K562 (cell line): ENCODE results near the gene MYO16. TPM values are rescaled to one million over a fixed set of nuclear protein-coding genes. Genes with fewer than 3 reads are reported as not detected.

Source experiments
- ARID3B ChIP-seq: fragments of 250-450 bp; sonication (Bioruptor Pico); IDR thresholded peaks from 2 replicates; pipeline ENCODE4 v1.4.0; 2020; ENCODE audit warnings: borderline replicate concordance
- BRCA1 ChIP-seq, 2 experiments: fragments of 450-650 bp in 1 of 2; sonication (generic) in 1 of 2; formaldehyde crosslinking in 1 of 2; IDR thresholded peaks; 2 replicates each; pipeline versions ENCODE4 v1.5.0 to v1.6.1; 2017 to 2020; ENCODE audit warnings: mild to moderate bottlenecking in 1 of 2, missing genetic modification reagents in 1 of 2
- CBFB ChIP-seq: sonication (generic); formaldehyde crosslinking; IDR thresholded peaks from 2 replicates; pipeline ENCODE4 v1.4.0; 2020; ENCODE audit warnings: mild to moderate bottlenecking, missing genetic modification reagents
- CBX3 ChIP-seq, 2 experiments: IDR thresholded peaks; 1 replicate in 1 of 2; 2 replicates in 1 of 2; pipeline ENCODE4 v1.6.1; 2012; ENCODE audit warnings: inconsistent platforms in 2 of 2, low read length in 2 of 2, borderline replicate concordance in 1 of 2, control low read depth in 1 of 2
- ELF2 ChIP-seq: fragments of 250-450 bp; sonication (Bioruptor Pico); IDR thresholded peaks from 2 replicates; pipeline ENCODE4 v1.5.0; 2021; ENCODE audit warnings: mild to moderate bottlenecking
- HNRNPH1 ChIP-seq: fragments of 200-400 bp; formaldehyde crosslinking; optimal IDR thresholded peaks from 2 replicates; pipeline ENCODE3; 2017; ENCODE audit warnings: low read depth, mild to moderate bottlenecking, low read length, moderate library complexity
- IFI16 ChIP-seq: fragments of 250-450 bp; sonication (Bioruptor Pico); IDR thresholded peaks from 2 replicates; pipeline ENCODE4 v2.1.2; 2022; ENCODE audit warnings: mild to moderate bottlenecking, inconsistent platforms
- IRF1 ChIP-seq: sonication (generic); formaldehyde crosslinking; IDR thresholded peaks from 2 replicates; pipeline ENCODE4 v1.8.0; 2022; ENCODE audit warnings: missing genetic modification reagents, mild to moderate bottlenecking, borderline replicate concordance
- JUND ChIP-seq, 2 experiments: IDR thresholded peaks; 2 replicates in 1 of 2; 3 replicates in 1 of 2; pipeline ENCODE4 v1.6.1; 2011; ENCODE audit warnings: borderline replicate concordance in 2 of 2, low read depth in 2 of 2, low read length in 2 of 2, improper control_type of control experiment in 1 of 2, missing biosample characterization in 1 of 2, missing genetic modification characterization in 1 of 2, missing genetic modification reagents in 1 of 2
- LEF1 ChIP-seq: fragments of 450-650 bp; IDR thresholded peaks from 2 replicates; pipeline ENCODE4 v1.6.1; 2016; ENCODE audit warnings: mild to moderate bottlenecking
- NEUROD1 ChIP-seq: fragments of 150-350 bp; IDR thresholded peaks from 2 replicates; pipeline ENCODE4 v1.6.1; 2014; ENCODE audit warnings: borderline replicate concordance, low read length, low read depth; ENCODE audit not compliant: partially characterized antibody
- PPARD ChIP-seq: fragments of 250-450 bp; sonication (Bioruptor Pico); IDR thresholded peaks from 2 replicates; pipeline ENCODE4 v1.8.0; 2022; ENCODE audit warnings: inconsistent platforms, mild to moderate bottlenecking, moderate library complexity
- PRMT5 ChIP-seq: sonication (generic); formaldehyde crosslinking; IDR thresholded peaks from 2 replicates; pipeline ENCODE4 v1.5.0; 2020; ENCODE audit warnings: missing genetic modification reagents
- SAFB ChIP-seq: fragments of 200-400 bp; formaldehyde crosslinking; IDR thresholded peaks from 2 replicates; pipeline ENCODE4 v1.6.1; 2017; ENCODE audit warnings: low read depth, low read length, borderline replicate concordance
- SOX6 ChIP-seq: fragments of 450-650 bp; IDR thresholded peaks from 2 replicates; pipeline ENCODE4 v1.6.1; 2014; ENCODE audit warnings: mild to moderate bottlenecking
- SP2 ChIP-seq: IDR thresholded peaks from 2 replicates; pipeline ENCODE4 v1.6.1; 2011; ENCODE audit warnings: mild to moderate bottlenecking, low read depth, low read length, moderate library complexity; ENCODE audit not compliant: poor library complexity, severe bottlenecking; ENCODE audit errors: extremely low read depth
- SRSF1 ChIP-seq: fragments of 200-400 bp; formaldehyde crosslinking; IDR thresholded peaks from 2 replicates; pipeline ENCODE4 v1.6.1; 2017; ENCODE audit warnings: mild to moderate bottlenecking, low read depth, low read length, moderate library complexity
- TCFL5 ChIP-seq: fragments of 250-450 bp; sonication (Bioruptor Pico); conservative IDR thresholded peaks from 2 replicates; pipeline ENCODE4 v1.6.1; 2021; ENCODE audit warnings: mild to moderate bottlenecking, moderate library complexity, matching md5 sums
- USF1 ChIP-seq: sonication (generic); formaldehyde crosslinking; IDR thresholded peaks from 2 replicates; pipeline ENCODE4 v1.9.0; 2022; ENCODE audit warnings: mild to moderate bottlenecking, missing genetic modification reagents
- XRCC4 ChIP-seq: IDR thresholded peaks from one replicate; pipeline ENCODE4 v1.6.1; 2011; ENCODE audit not compliant: insufficient read depth, insufficient read length; ENCODE audit errors: extremely low read depth
- XRCC5 ChIP-seq: fragments of 200-400 bp; formaldehyde crosslinking; IDR thresholded peaks from 2 replicates; pipeline ENCODE4 v1.6.1; 2017; ENCODE audit warnings: low read depth, mild to moderate bottlenecking, low read length
- ZNF316 ChIP-seq: fragments of 450-650 bp; IDR thresholded peaks from 2 replicates; pipeline ENCODE4 v1.6.1; 2016
- ZNF778 ChIP-seq: fragments of 450-650 bp; formaldehyde crosslinking; IDR thresholded peaks from 2 replicates; pipeline ENCODE4 v1.4.0; 2020; ENCODE audit warnings: mild to moderate bottlenecking, moderate library complexity
- polyA plus RNA-seq, 8 experiments: library from polyadenylated mRNA; depleted of rRNA in 4 of 8; stranded (reverse) in 5 of 8; unstranded in 3 of 8; fragments of >200 nt; fragmentation: Nextera tagmentation in 2 of 8; fragmentation: Illumina TruSeq in 1 of 8; extraction: Ambion mirVana in 2 of 8; extraction: Trizol in 1 of 8; gene quantifications; 2 replicates each; pipeline versions ENCODE4 v1.2.1 to v1.2.3, GENCODE V29; 2011 to 2014; ENCODE audit warnings: inconsistent platforms in 1 of 8, missing spikeins in 1 of 8
- total RNA-seq, 7 experiments: library from RNA; depleted of rRNA in 6 of 7; stranded (reverse); fragments of >200 nt in 6 of 7; fragmentation: Illumina TruSeq in 2 of 7; extraction: Trizol in 2 of 7; gene quantifications; 2 replicates each; pipeline versions ENCODE4 v1.2.1 to v1.2.3, GENCODE V29; 2011 to 2021; ENCODE audit warnings: low replicate concordance in 1 of 7
- TF ChIP-seq, protein P1 (sequence below): fragments of 450-650 bp; conservative IDR thresholded peaks from 2 replicates; pipeline ENCODE4 v1.6.1; 2016; ENCODE audit warnings: missing genetic modification characterization, low read depth, mild to moderate bottlenecking, missing compliant biosample characterization, moderate library complexity
- TF ChIP-seq, protein P2 (sequence below): fragments of 450-650 bp; formaldehyde crosslinking; IDR thresholded peaks from 2 replicates; pipeline ENCODE4 v1.4.0; 2022; ENCODE audit warnings: mild to moderate bottlenecking, moderate library complexity

Gene MYO16
- total and polyA plus RNA-seq, 9 of the 15 experiments (the other 6 are each of a cell fraction or from before 2014, with no cell fraction given) = 4.3 to 45.7 (median 12.1) TPM

DNA sequence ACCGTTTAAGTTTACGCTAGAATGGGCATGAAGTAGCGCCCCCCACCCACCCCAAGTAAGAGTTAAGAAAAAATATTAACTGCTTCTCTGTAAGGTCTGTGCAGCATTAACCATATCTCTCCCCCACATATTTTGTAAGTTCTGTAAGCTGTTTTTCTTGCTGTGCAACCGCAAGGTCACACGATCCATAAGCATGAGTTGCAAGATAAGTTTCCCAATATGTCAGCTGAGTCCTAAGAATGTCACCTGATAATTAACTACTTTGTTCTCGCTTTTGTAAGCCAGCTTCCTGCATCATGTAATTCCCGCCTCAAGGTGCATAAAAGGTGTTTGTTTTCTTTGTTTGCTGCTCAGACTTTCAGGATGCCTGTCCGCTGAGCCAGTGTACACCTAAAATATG, 187.0 kb downstream of the MYO16 start (continued):
- no peak for TF ChIP-seq ARID3B (CRISPR knock-in tag)
- no peak for TF ChIP-seq TCFL5 (CRISPR knock-in tag)
- peak; percentile 73 for TF ChIP-seq USF1 (CRISPR knock-in tag)
- TF ChIP-seq IRF1 (CRISPR knock-in tag) = no peak
- peak; percentile 85 for TF ChIP-seq LEF1
- TF ChIP-seq SP2 = no peak
- TF ChIP-seq XRCC5 = no peak
- TF ChIP-seq ZNF778 (CRISPR knock-in tag) = no peak
- TF ChIP-seq XRCC4 = no peak
- no peak for TF ChIP-seq ELF2
- no peak for TF ChIP-seq CBFB (CRISPR knock-in tag)
- no peak for TF ChIP-seq SRSF1
- TF ChIP-seq PRMT5 (CRISPR knock-in tag) = no peak
- peak; percentile 50; the same call in 1 of the 2 replicates for TF ChIP-seq JUND (IDR thresholded peaks at IDR 0.05; ENCODE audit: borderline replicate concordance, low read depth, low read length)
- TF ChIP-seq JUND (tag; IDR thresholded peaks at IDR 0.05; ENCODE audit: borderline replicate concordance, low read depth, low read length) = no peak
- TF ChIP-seq IFI16 = no peak
- TF ChIP-seq BRCA1 (IDR thresholded peaks at IDR 0.05) = no peak
- no peak for TF ChIP-seq BRCA1 (CRISPR knock-in tag; IDR thresholded peaks at IDR 0.05)
- TF ChIP-seq NEUROD1 = no peak
- TF ChIP-seq, protein P1, sequence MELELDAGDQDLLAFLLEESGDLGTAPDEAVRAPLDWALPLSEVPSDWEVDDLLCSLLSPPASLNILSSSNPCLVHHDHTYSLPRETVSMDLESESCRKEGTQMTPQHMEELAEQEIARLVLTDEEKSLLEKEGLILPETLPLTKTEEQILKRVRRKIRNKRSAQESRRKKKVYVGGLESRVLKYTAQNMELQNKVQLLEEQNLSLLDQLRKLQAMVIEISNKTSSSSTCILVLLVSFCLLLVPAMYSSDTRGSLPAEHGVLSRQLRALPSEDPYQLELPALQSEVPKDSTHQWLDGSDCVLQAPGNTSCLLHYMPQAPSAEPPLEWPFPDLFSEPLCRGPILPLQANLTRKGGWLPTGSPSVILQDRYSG (tag) = no peak
- TF ChIP-seq, protein P2, sequence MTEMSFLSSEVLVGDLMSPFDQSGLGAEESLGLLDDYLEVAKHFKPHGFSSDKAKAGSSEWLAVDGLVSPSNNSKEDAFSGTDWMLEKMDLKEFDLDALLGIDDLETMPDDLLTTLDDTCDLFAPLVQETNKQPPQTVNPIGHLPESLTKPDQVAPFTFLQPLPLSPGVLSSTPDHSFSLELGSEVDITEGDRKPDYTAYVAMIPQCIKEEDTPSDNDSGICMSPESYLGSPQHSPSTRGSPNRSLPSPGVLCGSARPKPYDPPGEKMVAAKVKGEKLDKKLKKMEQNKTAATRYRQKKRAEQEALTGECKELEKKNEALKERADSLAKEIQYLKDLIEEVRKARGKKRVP = no peak
- no peak for TF ChIP-seq PPARD (CRISPR knock-in tag)
- peak; percentile 84 for TF ChIP-seq SOX6
- TF ChIP-seq ZNF316 = no peak
- TF ChIP-seq HNRNPH1 = no peak
- peak in 1 of 2 experiments; percentile 74; a peak in 2 of 3 replicates for TF ChIP-seq CBX3 (IDR thresholded peaks at IDR 0.05; ENCODE audit: borderline replicate concordance in 1 of 2, low read length in 2 of 2)
- TF ChIP-seq SAFB = no peak
